ENCODE results near the gene VIPAS39.

DNA sequence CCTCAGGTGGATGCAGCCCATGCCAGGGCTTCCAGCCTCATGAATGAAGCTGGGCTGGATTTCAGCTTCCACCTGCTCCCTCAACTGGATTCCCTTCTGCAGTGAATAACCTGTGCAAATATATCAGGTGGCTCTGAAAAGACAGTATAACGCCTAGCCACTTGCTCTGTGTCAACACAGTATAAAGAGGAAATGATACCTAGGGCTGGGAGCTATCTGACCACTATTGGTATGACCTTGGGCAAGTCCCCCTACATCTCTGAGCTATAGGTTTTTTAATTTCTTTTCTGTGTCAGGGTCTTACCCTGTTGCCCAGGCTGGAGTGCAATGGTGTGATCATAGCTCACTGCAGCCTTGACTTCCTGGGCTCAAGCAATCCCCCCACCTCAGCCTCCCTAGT is 21.4 kb upstream of the VIPAS39 start:
- TF ChIP-seq, protein P1, sequence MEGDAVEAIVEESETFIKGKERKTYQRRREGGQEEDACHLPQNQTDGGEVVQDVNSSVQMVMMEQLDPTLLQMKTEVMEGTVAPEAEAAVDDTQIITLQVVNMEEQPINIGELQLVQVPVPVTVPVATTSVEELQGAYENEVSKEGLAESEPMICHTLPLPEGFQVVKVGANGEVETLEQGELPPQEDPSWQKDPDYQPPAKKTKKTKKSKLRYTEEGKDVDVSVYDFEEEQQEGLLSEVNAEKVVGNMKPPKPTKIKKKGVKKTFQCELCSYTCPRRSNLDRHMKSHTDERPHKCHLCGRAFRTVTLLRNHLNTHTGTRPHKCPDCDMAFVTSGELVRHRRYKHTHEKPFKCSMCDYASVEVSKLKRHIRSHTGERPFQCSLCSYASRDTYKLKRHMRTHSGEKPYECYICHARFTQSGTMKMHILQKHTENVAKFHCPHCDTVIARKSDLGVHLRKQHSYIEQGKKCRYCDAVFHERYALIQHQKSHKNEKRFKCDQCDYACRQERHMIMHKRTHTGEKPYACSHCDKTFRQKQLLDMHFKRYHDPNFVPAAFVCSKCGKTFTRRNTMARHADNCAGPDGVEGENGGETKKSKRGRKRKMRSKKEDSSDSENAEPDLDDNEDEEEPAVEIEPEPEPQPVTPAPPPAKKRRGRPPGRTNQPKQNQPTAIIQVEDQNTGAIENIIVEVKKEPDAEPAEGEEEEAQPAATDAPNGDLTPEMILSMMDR (conservative IDR thresholded peaks at IDR 0.05; ENCODE audit: low read length): no peak
- no peak for TF ChIP-seq EZH2phosphoT487 (IDR thresholded peaks at IDR 0.05; ENCODE audit: borderline replicate concordance)

All from Loucy (cell line).